Measurements from ENCODE around the gene ASTN2. TPM values are rescaled to one million over a fixed set of nuclear protein-coding genes. Genes with fewer than 3 reads are reported as not detected.

Gene ASTN2
- total and polyA plus RNA-seq, 7 donors: 0.60 to 7.5 (median 2.2) TPM

- no peaks in the 10 kb centered on the region for H3K27me3 ChIP-seq
- no peaks in the 10 kb centered on the region for H3K9me3 ChIP-seq
- no peak for DNase-seq
- H3K27ac ChIP-seq: no peak overlapping the region
- no peak for TF ChIP-seq POLR2AphosphoS5 (IDR thresholded peaks at IDR 0.05)
- no peak for TF ChIP-seq CTCF (IDR thresholded peaks at IDR 0.05)
- TF ChIP-seq EP300 (IDR thresholded peaks at IDR 0.05): no peak
- TF ChIP-seq POLR2A (IDR thresholded peaks at IDR 0.05): no peak
- no peaks in the 10 kb centered on the region for H3K36me3 ChIP-seq
- intact Hi-C loops (cut with DNase I): no loop called here
- 68 to 80% methylated on average over 6 of the region's 6 CpGs for WGBS, 2 donors
- H3K4me1 ChIP-seq: no peaks in the 10 kb centered on the region
- no peak overlapping the region for H3K4me3 ChIP-seq
Observed at GRCh38 chr9:116792271-116792670, 622.6 kb downstream of the ASTN2 start.

- no peak overlapping the region for H3K27ac ChIP-seq
- no peaks in the 10 kb centered on the region for H3K36me3 ChIP-seq
- DNase-seq: no peak
- intact Hi-C loops (cut with DNase I): no loop called here
- H3K9me3 ChIP-seq: no peaks in the 10 kb centered on the region
- no peaks in the 10 kb centered on the region for H3K4me1 ChIP-seq
- TF ChIP-seq CTCF (IDR thresholded peaks at IDR 0.05) (no peak), POLR2A (IDR thresholded peaks at IDR 0.05) (no peak), POLR2AphosphoS5 (IDR thresholded peaks at IDR 0.05) (no peak), EP300 (IDR thresholded peaks at IDR 0.05) (no peak)
- 46 to 60% methylated on average over 1 of the region's 1 CpG for WGBS, 2 donors
- no peaks in the 10 kb centered on the region for H3K27me3 ChIP-seq
- no peak overlapping the region for H3K4me3 ChIP-seq
Observed at GRCh38 chr9:116791326-116791725, 623.5 kb downstream of the ASTN2 start.

GRCh38 chr9:116789081-116789480 is 625.8 kb downstream of the ASTN2 start:
- no peaks in the 10 kb centered on the region for H3K9me3 ChIP-seq
- no peak for DNase-seq
- intact Hi-C loops (cut with DNase I): no loop called here
- H3K4me3 ChIP-seq: no peak overlapping the region
- H3K27me3 ChIP-seq: no peaks in the 10 kb centered on the region
- 53 to 58% methylated on average over 3 of the region's 3 CpGs for WGBS, 2 donors
- TF ChIP-seq POLR2A (IDR thresholded peaks at IDR 0.05) (no peak), EP300 (IDR thresholded peaks at IDR 0.05) (no peak), POLR2AphosphoS5 (IDR thresholded peaks at IDR 0.05) (no peak), CTCF (IDR thresholded peaks at IDR 0.05) (no peak)
- H3K36me3 ChIP-seq: no peaks in the 10 kb centered on the region
- H3K4me1 ChIP-seq: no peaks in the 10 kb centered on the region
- H3K27ac ChIP-seq: no peak overlapping the region

GRCh38 chr9:116786737-116787136 is 628.1 kb downstream of the ASTN2 start:
- 87 to 90% methylated on average over 2 of the region's 2 CpGs for WGBS, 2 donors
- Histone ChIP-seq H3K9me3 (no peaks in the 10 kb centered on the region), H3K27me3 (no peaks in the 10 kb centered on the region), H3K4me3 (no peak overlapping the region), H3K27ac (no peak overlapping the region), H3K4me1 (no peaks in the 10 kb centered on the region), H3K36me3 (no peaks in the 10 kb centered on the region)
- no peak for DNase-seq
- TF ChIP-seq POLR2AphosphoS5 (IDR thresholded peaks at IDR 0.05): no peak
- no peak for TF ChIP-seq CTCF (IDR thresholded peaks at IDR 0.05)
- no peak for TF ChIP-seq EP300 (IDR thresholded peaks at IDR 0.05)
- TF ChIP-seq POLR2A (IDR thresholded peaks at IDR 0.05): no peak
- intact Hi-C loops (cut with DNase I): no loop called here

- intact Hi-C loops (cut with DNase I): no loop called here
- TF ChIP-seq POLR2A (IDR thresholded peaks at IDR 0.05) (no peak), CTCF (IDR thresholded peaks at IDR 0.05) (no peak), POLR2AphosphoS5 (IDR thresholded peaks at IDR 0.05) (no peak), EP300 (IDR thresholded peaks at IDR 0.05) (no peak)
- no peaks in the 10 kb centered on the region for H3K27me3 ChIP-seq
- H3K4me1 ChIP-seq: no peaks in the 10 kb centered on the region
- no peaks in the 10 kb centered on the region for H3K9me3 ChIP-seq
- no peak overlapping the region for H3K27ac ChIP-seq
- no peak overlapping the region for H3K4me3 ChIP-seq
- WGBS, 2 donors: 23 to 82% methylated on average over 3 of the region's 3 CpGs
- no peaks in the 10 kb centered on the region for H3K36me3 ChIP-seq
- DNase-seq: no peak
Observed at GRCh38 chr9:116777116-116777515, 637.7 kb downstream of the ASTN2 start.

All from sigmoid colon (tissue), 7 donors.